Cardiac atrium fibroblast (primary cell): ENCODE results near the gene WDR93. TPM values are rescaled to one million over a fixed set of nuclear protein-coding genes. Genes with fewer than 3 reads are reported as not detected.

Experiments used
- total RNA-seq: library from RNA; depleted of rRNA; stranded (reverse); fragments of >200 nt; gene quantifications from 2 replicates; pipeline ENCODE4 v1.2.3, GENCODE V29; 2015

The WDR93 gene
- not detected in 2 replicates for total RNA-seq

DNA sequence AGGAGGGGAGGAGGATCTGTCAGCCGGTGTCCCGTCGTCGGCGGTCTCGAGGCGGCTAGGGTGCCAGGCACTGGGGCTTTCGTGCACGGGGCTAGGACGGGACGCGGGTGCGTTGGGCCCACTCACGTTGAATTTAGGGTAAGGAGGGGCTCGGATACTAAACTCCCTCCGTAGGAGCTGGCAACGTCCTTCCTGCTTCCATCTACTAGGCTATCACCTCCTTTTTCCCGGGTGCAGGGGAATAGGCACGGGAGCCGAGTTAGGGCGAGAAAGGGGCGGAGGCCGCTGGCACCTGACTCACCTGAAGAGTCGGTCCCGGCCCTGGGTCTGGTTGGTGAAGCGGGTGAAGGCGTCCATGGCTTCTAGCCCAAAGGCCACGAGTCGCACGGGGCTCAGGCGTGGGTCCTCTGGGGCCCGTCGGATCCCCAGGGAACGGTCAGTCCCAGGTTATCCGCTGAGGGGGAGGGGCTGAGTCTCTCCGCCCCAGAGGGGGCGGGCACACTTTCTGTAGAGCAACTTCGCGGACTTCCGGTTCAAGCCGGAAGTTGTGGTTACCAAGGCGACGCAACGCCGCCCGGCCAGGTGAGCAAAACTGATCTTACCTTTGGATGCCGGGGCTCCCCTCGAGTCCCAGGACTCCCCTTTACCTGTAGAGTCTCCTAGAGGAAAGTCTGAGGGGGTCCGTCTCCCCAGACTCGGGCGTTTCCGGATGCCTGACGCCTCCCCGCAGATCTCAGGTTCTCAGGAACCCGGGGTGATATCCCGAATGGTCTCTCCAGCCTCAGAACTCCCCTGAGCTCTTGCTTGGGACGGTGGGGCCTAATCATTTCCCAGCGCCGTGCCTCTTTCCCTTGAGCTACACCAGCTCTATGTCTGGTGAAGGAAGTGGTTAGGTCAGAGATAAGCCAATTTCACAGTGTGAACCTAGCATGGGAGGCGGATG lies at the start of gene WDR93, which contains the start of gene PEX11A:
Gene WDR93, plus strand, starts transcription at position 536 of the 943 bp plus-strand sequence. CDS start 10,936 bp downstream, outside the sequence.
Gene PEX11A, minus strand, starts transcription at position 479 of the 943 bp plus-strand sequence. Its CDS starts 122 bp downstream, at position 357.

DNA sequence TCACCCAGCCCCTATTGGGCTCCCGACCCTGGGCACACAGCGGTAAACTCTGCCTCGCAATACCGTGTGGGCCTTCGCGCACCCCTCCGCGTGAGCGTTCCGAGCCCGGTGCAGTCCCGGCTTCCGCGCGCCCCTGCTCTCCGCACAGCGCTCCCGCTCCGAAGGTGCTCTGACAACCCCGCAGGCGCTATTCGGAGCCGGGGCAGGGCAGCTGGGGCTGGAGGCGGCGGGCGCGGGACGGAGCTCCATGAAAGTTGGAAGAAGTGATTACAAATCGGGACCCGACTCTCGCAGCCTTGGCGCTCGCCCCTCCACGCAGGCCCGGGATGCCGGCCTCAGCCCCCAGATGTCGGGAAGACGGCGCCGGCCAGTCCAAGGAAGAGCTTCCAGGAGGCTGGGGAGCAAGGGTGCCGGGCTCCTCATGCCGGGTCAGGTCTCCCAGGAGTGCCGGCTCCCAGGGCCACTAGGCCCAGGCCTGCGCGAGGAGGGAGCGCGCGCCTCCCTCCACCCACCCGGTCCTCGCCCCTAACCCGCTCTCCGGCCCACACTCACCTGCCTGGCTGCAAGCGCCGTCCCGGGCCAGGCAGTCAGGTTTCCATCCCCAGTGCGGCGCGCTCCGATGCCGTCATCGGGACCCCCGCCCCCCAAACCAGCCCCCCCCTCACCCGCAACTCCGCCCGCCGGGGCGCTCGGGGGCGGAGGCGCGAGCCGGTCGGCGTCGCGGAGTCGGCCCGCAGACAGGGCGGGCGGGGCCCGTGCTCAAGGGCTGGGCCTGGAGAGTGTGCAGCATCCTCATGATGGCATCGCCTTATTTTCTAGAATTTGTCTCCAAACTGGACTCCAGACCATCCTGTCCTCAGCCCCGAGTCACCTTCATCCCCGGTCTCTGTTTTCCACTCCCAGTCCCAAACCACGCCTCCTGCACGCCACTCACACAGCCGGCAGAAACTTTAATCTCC lies 35.5 kb upstream of the WDR93 start, which contains the start of gene KIF7:
Gene KIF7, minus strand, starts transcription at position 621 of the 959 bp plus-strand sequence. CDS start 2,537 bp downstream, outside the sequence.

DNA sequence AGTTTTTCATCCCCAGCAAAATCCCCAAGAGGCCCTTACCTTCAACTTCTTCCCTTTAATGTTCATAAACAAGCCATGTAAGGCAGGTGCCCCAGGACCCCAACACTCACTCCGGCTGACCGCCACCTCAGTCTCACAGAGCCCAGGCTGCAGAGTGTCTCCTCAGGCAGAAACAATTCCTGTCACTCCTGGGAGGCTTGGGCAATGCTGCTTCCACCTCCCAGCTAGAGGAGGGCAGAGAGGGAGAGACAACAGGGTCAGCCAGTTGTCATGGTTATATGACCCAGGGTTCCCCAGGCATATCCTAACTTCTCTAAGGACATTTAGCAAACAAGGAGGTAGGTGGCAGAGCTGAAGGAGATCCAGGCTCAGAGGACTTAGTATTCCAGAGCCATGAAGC lies 11.4 kb upstream of the WDR93 start, which contains the start of gene PLIN1:
Gene PLIN1, minus strand, starts transcription at position 156 of the 400 bp plus-strand sequence. CDS start 1,878 bp downstream, outside the sequence.

DNA sequence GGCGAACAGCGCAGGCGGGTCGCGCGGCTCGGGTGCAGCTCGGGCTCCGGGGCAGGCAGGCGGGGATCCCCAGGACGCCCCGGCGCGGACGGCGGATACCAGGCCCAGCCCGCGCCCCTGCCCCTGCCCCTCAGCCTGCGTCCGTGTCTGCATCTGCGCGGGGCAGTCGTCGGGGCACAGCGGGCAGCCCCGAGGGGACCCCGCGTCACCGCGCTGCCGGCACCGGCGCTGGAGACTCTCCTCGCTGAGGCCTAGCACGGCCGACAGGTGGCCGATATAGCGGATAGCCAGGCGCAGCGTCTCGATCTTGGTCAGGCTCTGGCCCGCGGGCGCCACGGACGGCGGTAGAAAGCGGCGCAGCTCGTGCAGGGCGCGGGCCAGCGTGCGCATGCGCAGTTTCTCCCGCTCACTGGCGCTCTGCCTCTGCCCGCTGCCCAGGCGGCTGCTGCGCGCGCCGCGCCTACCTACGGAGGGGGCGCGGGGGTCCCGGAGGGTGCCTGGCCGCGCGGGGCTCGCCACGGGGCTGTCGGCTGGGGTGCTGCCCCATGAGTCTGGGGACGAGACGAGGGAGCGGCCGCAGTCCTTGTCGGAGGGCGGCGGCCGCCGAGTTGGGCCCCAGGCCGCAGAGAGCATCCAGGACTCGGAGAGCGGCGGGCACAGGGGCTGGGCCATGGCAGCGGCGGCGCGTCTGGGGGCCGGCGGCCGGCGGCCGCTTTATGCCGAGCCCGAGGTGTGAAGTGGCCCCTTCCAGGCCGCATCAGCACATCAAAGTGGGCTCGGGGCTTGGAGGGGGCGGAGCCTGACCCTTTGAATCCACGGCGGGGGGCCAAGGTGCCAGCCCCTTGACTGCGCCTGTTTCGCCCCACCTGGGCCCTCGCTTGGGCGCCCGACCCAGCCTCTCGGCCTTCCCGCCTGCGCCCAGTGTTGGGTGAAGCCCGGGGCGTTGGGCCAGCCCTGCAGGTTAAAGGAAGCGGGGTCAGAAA lies 60.2 kb downstream of the WDR93 start, which contains the start of gene MESP1:
Gene MESP1, minus strand, starts transcription at position 690 of the 983 bp plus-strand sequence. Its CDS starts 18 bp downstream, at position 672.

DNA sequence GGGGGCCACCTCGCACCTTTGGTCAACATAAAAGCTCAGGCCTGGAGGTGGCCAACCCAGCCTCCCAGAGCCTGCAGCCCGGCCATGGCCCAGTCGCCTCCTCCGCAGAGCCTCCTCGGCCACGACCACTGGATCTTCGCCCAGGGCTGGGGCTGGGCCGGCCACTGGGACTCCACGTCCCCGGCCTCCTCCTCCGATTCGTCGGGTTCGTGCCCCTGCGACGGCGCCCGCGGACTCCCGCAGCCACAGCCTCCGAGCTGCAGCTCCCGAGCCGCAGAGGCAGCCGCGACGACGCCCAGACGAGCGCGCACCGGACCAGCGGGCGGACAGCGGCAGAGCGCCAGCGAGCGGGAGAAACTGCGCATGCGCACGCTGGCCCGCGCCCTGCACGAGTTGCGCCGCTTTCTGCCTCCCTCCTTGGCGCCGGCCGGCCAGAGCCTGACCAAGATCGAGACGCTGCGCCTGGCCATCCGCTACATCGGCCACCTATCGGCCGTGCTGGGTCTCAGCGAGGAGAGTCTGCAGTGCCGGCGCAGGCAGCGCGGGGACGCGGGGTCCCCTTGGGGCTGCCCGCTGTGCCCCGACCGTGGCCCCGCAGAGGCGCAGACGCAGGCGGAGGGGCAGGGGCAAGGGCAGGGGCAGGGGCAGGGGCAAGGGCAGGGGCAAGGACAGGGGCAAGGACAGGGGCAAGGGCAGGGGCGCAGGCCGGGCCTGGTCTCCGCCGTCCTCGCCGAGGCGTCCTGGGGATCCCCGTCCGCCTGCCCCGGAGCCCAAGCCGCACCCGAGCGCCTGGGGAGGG lies 85.9 kb downstream of the WDR93 start, which contains the start of gene MESP2:
Gene MESP2, plus strand, starts transcription at position 59 of the 799 bp plus-strand sequence. Its CDS starts 26 bp downstream, at position 85.

Other genes with a start within 250 kb of the WDR93 start
- 0.16 TPM in 1 of 2 replicates, not detected in the other for gene RHCG, start 194.2 kb upstream of the WDR93 start, total RNA-seq
- gene TICRR, start 115.3 kb upstream of the WDR93 start, total RNA-seq = 2.5 and 2.8 TPM in 2 replicates
- 6.3 and 7.8 TPM in 2 replicates for gene KIF7, start 35.3 kb upstream of the WDR93 start, total RNA-seq
- gene PLIN1, start 11.4 kb upstream of the WDR93 start, total RNA-seq = not detected in 2 replicates
- 3.2 and 4.2 TPM in 2 replicates for gene PEX11A, start 57 bp upstream of the WDR93 start, total RNA-seq
- 2.3 TPM in 1 of 2 replicates, not detected in the other for gene MESP1, start 60.4 kb downstream of the WDR93 start, total RNA-seq
- gene MESP2, start 85.5 kb downstream of the WDR93 start, total RNA-seq = 0.65 TPM in 1 of 2 replicates, not detected in the other
- gene ANPEP, start 124.0 kb downstream of the WDR93 start, total RNA-seq = 82.8 and 104 TPM in 2 replicates
- gene AP3S2, start 203.2 kb downstream of the WDR93 start, total RNA-seq = 33.2 and 35.3 TPM in 2 replicates
- gene ARPIN, start 222.1 kb downstream of the WDR93 start, total RNA-seq = 7.3 and 8.5 TPM in 2 replicates